HepG2 (cell line): ENCODE data around the gene PLA2G4B. TPM values are rescaled to one million over a fixed set of nuclear protein-coding genes. Genes with fewer than 3 reads are reported as not detected.

Source experiments
- ATAC-seq: fragments of 200-7000 bp; cut with Tn5 transposase; 3 replicates; pipeline ENCODE4 v1.9.1; 2020; ENCODE audit warnings: mild to moderate bottlenecking, moderate library complexity
- BruUV-seq: library from RNA; stranded (reverse); fragments of 400-500 nt; replicated peaks from 2 replicates; lab custom pipeline; 2021; lab: Mats Ljungman, UMichigan
- CTCF ChIA-PET: fragments of 300-600 bp; formaldehyde crosslinking; extraction: SDS; loops from one replicate; lab custom pipeline; 2021; ENCODE audit warnings: low total read pairs, inconsistent platforms, low intra/inter-chr PET ratio; lab: Yijun Ruan, JAX
- POLR2A ChIA-PET: fragments of 350-600 bp; sonication (Branson Sonifier 250); formaldehyde crosslinking; loops from one replicate; lab custom pipeline; 2020; ENCODE audit warnings: antibody characterized with exemption, inconsistent platforms; lab: Yijun Ruan, JAX
- DNase-seq: peaks from one replicate; pipeline ENCODE4 v3.0.0-alpha.2; 2015; ENCODE audit warnings: low spot score
- FAIRE-seq: peaks from 3 replicates; lab custom pipeline; 2011; peaks lifted over from hg19 to GRCh38; lab: Jason Lieb, UNC
- H2AFZ ChIP-seq: one replicate; pipeline ENCODE4 v1.6.1; 2011; ENCODE audit warnings: low read length, inconsistent platforms
- H3K27ac ChIP-seq: fragments of 300-600 bp; 3 replicates; pipeline ENCODE4 v1.8.0; 2011; ENCODE audit warnings: mixed run types, mild to moderate bottlenecking, mixed read lengths, low read length, inconsistent platforms; ENCODE audit not compliant: insufficient read depth; ENCODE audit errors: extremely low read length
- H3K27me3 ChIP-seq, 2 experiments: fragments of 200-600 bp in 1 of 2; 2 replicates in 1 of 2; 3 replicates in 1 of 2; pipeline versions ENCODE4 v1.6.0 to v1.8.0; 2011; ENCODE audit warnings: low read length in 2 of 2, mild to moderate bottlenecking in 2 of 2, moderate library complexity in 2 of 2, inconsistent platforms in 1 of 2; ENCODE audit not compliant: insufficient read depth in 2 of 2, control insufficient read depth in 1 of 2
- H3K36me3 ChIP-seq, 2 experiments: fragments of 200-600 bp in 1 of 2; replicated peaks in 1 of 2; 2 replicates in 1 of 2; 3 replicates in 1 of 2; pipeline versions ENCODE4 v1.5.1 to v1.8.0; 2011; ENCODE audit warnings: low read length in 2 of 2, inconsistent platforms in 1 of 2; ENCODE audit not compliant: insufficient read depth in 2 of 2, control insufficient read depth in 1 of 2
- H3K4me1 ChIP-seq: 2 replicates; pipeline ENCODE4 v1.5.1; 2012; ENCODE audit warnings: low read length, inconsistent platforms; ENCODE audit not compliant: insufficient read depth
- H3K4me2 ChIP-seq: 2 replicates; pipeline ENCODE4 v1.6.0; 2011; ENCODE audit warnings: low read depth, low read length, inconsistent platforms
- H3K4me3 ChIP-seq, 3 experiments: fragments of 200-600 bp in 1 of 3; sonication (generic), shearing (Covaris generic) in 1 of 3; replicated peaks in 1 of 3; 2 replicates each; pipeline ENCODE4 v1.5.1; 2011 to 2016; ENCODE audit warnings: low read length in 3 of 3, inconsistent platforms in 2 of 3, low read depth in 2 of 3, mild to moderate bottlenecking in 2 of 3, control low read depth in 1 of 3, mixed read lengths in 1 of 3; ENCODE audit not compliant: insufficient read depth in 1 of 3
- H3K79me2 ChIP-seq: one replicate; pipeline ENCODE4 v1.6.1; 2011; ENCODE audit warnings: low read length, inconsistent platforms; ENCODE audit not compliant: insufficient read depth
- H3K9ac ChIP-seq: 2 replicates; pipeline ENCODE4 v1.6.0; 2011; ENCODE audit warnings: mild to moderate bottlenecking, low read depth, low read length, inconsistent platforms; ENCODE audit not compliant: insufficient read depth
- H3K9me3 ChIP-seq: 2 replicates; pipeline ENCODE4 v1.5.1; 2012; ENCODE audit warnings: mild to moderate bottlenecking, low read length
- H4K20me1 ChIP-seq: 2 replicates; pipeline ENCODE4 v1.6.0; 2011; ENCODE audit warnings: inconsistent platforms, mild to moderate bottlenecking, low read length, moderate library complexity; ENCODE audit not compliant: insufficient read depth
- ASH2L ChIP-seq: fragments of 300-600, 200-600 bp; sonication (generic); IDR thresholded peaks from 2 replicates; pipeline ENCODE4 v1.7.0; 2017; ENCODE audit warnings: low read depth, mild to moderate bottlenecking, moderate library complexity, mixed read lengths, low read length; ENCODE audit not compliant: insufficient read length
- ATAD3A ChIP-seq: sonication (generic); formaldehyde crosslinking; IDR thresholded peaks from 2 replicates; pipeline ENCODE4 v1.4.0; 2020; ENCODE audit warnings: missing genetic modification reagents
- TOE1 ChIP-seq: sonication (generic); formaldehyde crosslinking; IDR thresholded peaks from 2 replicates; pipeline ENCODE4 v1.4.0; 2020; ENCODE audit warnings: mild to moderate bottlenecking, missing genetic modification reagents
- WGBS: methylation state at CpG from one replicate; pipeline ENCODE4 v1.1.6; 2017; ENCODE audit warnings: low lambda C conversion rate; 5-methylcytosine and 5-hydroxymethylcytosine counted together
- in situ Hi-C: cut with HindIII; loops from 2 replicates; pipeline ENCODE4 v1.10.0; 2017; ENCODE audit warnings: low pct_unique_long_range_greater_than_20kb; ENCODE audit not compliant: extremely low pct_ligation_motif_present
- intact Hi-C: fragments of 100-400 bp; cut with micrococcal nuclease; formaldehyde crosslinking; loops from one replicate; pipeline ENCODE4 v1.10.0; 2022; ENCODE audit not compliant: unreplicated experiment
- polyA plus RNA-seq, 8 experiments: library from polyadenylated mRNA; depleted of rRNA in 3 of 8; stranded (reverse) in 7 of 8; unstranded in 1 of 8; fragments of >200 nt; fragmentation: Illumina TruSeq in 4 of 8; extraction: Trizol in 4 of 8; gene quantifications; 2 replicates each; pipeline versions ENCODE4 v1.2.1 to v1.2.3, GENCODE V29; 2011 to 2016; ENCODE audit warnings: low read depth in 4 of 8, missing spikeins in 1 of 8, mixed read lengths in 1 of 8; ENCODE audit not compliant: insufficient read depth in 1 of 8
- total RNA-seq, 5 experiments: library from RNA; depleted of rRNA; stranded (reverse); fragments of >200 nt; fragmentation: Illumina TruSeq; extraction: Trizol; gene quantifications; 2 replicates each; pipeline ENCODE4 v1.2.3, GENCODE V29; 2016; ENCODE audit warnings: low read depth in 1 of 5
- TF ChIP-seq, protein P1 (sequence below): IDR thresholded peaks from 2 replicates; pipeline ENCODE4 v1.6.1; 2016; ENCODE audit warnings: missing compliant biosample characterization, missing genetic modification reagents, borderline replicate concordance
- TF ChIP-seq, protein P2 (sequence below): sonication (generic); formaldehyde crosslinking; IDR thresholded peaks from 2 replicates; pipeline ENCODE4 v1.8.0; 2022; ENCODE audit warnings: low read depth, missing genetic modification reagents
- TF ChIP-seq, protein P3 (sequence below): sonication (generic); formaldehyde crosslinking; IDR thresholded peaks from 2 replicates; pipeline ENCODE4 v1.4.0; 2020; ENCODE audit warnings: missing genetic modification reagents, borderline replicate concordance
- TF ChIP-seq, protein P4 (sequence below): sonication (generic); formaldehyde crosslinking; IDR thresholded peaks from 2 replicates; pipeline ENCODE4 v1.4.0; 2020; ENCODE audit warnings: missing genetic modification reagents, low read depth, mild to moderate bottlenecking, borderline replicate concordance

Gene PLA2G4B
- total and polyA plus RNA-seq, 2 of the 13 experiments (the other 11 are each of a cell fraction or from before 2014, with no cell fraction given) = 5.1 to 8.0 TPM

DNA sequence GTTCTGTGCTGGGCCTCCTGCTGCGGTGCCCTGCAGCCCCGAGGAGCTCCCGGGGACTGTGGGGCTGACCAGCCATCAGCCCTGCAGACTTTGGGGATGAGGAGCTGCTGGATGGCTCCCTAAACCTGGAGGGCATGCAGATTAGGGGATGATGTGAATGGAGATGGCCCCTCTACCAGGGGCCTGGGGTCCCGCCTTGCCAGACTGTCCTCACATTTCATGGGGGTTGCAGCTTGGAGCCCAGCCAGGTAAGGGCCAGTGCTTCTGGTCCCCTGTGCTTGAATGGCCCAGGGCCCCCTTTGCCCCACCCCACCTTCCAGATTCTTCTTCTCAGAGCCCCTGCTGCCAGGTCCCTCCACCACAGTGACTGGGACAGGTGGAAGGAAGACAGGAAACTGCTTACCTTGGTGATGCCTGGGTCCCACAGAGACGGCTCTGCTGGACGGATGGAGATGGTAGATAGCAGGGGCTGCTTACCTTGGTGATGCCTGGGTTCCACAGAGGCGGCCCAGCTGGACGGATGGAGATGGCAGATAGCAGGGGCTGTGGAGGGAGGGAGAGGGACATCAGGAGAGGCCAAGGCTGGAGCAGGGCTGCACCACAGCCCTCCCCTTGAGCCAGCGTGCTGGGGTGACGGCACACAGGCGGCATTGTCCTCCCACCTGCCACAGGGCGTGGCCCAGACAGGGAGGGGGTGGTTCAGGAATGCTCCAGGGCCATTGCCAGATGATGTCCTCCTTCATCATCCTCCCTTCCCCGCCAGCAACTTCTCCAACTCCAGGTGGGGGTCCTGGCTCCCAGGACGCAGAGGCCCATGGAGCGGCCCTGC, 55.0 kb downstream of the PLA2G4B start, which contains the start of gene SPTBN5:
TSS of gene SPTBN5 (minus strand) at position 632 of the 829 bp plus-strand sequence. CDS start at position 76, 556 bp downstream.
- Histone ChIP-seq H3K4me3 (peak within 1 kb of the TSS in 2 of 3 experiments; percentile 41 to 42; a peak in 3 of 6 replicates), H3K36me3 (no peaks in the 10 kb centered on the region), H3K9me3 (no peaks in the 10 kb centered on the region), H3K27ac (no peak within 1 kb of the TSS), H3K27me3 (peaks cover 4 to 36% of the 10 kb centered on the region in 2 experiments; a peak in 4 of 5 replicates), H2AFZ (no peak within 1 kb of the TSS), H4K20me1 (no peaks in the 10 kb centered on the region), H3K4me1 (peaks cover 30% of the 10 kb centered on the region), H3K9ac (peak within 1 kb of the TSS; percentile 1; the same call in 1 of the 2 replicates), H3K79me2 (no peaks in the 10 kb centered on the region), H3K4me2 (peak within 1 kb of the TSS; percentile 64)
- POLR2A ChIA-PET = no interaction called here
- DNase-seq = peak; percentile 21
- ATAC-seq = peak; percentile 17
- CTCF ChIA-PET = no interaction called here
- intact Hi-C loops (no loop called here), in situ Hi-C loops (no loop called here)
- no TSS peak for BruUV-seq
- no peak for FAIRE-seq
- TF ChIP-seq, protein P1, sequence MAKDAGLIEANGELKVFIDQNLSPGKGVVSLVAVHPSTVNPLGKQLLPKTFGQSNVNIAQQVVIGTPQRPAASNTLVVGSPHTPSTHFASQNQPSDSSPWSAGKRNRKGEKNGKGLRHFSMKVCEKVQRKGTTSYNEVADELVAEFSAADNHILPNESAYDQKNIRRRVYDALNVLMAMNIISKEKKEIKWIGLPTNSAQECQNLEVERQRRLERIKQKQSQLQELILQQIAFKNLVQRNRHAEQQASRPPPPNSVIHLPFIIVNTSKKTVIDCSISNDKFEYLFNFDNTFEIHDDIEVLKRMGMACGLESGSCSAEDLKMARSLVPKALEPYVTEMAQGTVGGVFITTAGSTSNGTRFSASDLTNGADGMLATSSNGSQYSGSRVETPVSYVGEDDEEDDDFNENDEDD (CRISPR knock-in tag) = no peak
- no peak for TF ChIP-seq TOE1
- TF ChIP-seq ATAD3A (CRISPR knock-in tag) = no peak
- TF ChIP-seq, protein P2, sequence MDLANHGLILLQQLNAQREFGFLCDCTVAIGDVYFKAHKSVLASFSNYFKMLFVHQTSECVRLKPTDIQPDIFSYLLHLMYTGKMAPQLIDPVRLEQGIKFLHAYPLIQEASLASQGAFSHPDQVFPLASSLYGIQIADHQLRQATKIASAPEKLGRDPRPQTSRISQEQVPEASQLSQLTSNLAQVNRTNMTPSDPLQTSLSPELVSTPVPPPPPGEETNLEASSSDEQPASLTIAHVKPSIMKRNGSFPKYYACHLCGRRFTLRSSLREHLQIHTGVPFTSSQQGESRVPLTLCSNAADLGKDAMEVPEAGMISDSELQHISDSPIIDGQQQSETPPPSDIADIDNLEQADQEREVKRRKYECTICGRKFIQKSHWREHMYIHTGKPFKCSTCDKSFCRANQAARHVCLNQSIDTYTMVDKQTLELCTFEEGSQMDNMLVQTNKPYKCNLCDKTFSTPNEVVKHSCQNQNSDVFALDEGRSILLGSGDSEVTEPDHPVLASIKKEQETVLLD (CRISPR knock-in tag) = no peak
- TF ChIP-seq, protein P3, sequence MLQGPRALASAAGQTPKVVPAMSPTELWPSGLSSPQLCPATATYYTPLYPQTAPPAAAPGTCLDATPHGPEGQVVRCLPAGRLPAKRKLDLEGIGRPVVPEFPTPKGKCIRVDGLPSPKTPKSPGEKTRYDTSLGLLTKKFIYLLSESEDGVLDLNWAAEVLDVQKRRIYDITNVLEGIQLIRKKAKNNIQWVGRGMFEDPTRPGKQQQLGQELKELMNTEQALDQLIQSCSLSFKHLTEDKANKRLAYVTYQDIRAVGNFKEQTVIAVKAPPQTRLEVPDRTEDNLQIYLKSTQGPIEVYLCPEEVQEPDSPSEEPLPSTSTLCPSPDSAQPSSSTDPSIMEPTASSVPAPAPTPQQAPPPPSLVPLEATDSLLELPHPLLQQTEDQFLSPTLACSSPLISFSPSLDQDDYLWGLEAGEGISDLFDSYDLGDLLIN = no peak
- TF ChIP-seq, protein P4, sequence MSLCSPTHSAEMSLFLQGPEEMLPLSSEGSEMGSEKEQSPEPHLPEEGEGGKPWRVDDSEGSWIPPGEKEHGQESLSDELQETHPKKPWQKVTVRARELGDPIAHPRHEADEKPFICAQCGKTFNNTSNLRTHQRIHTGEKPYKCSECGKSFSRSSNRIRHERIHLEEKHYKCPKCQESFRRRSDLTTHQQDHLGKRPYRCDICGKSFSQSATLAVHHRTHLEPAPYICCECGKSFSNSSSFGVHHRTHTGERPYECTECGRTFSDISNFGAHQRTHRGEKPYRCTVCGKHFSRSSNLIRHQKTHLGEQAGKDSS = no peak
- no peak for TF ChIP-seq ASH2L
- 49% methylated on average over 4 of the region's 15 CpGs for WGBS
